ENCODE measurements around the gene RYR3. TPM values are rescaled to one million over a fixed set of nuclear protein-coding genes. Genes with fewer than 3 reads are reported as not detected.

Gene RYR3
- total RNA-seq, 1 donor from 2014 or later: not detected

GRCh38 chr15:33476076-33476475 is 165.3 kb downstream of the RYR3 start:
- DNase-seq: no peak
- TF ChIP-seq CTCF (IDR thresholded peaks at IDR 0.05): no peak
- POLR2A ChIA-PET: no interaction called here
- H3K27ac Mint-ChIP-seq: no peak overlapping the region
- peaks cover 2% of the 10 kb centered on the region for H3K27me3 Mint-ChIP-seq
- intact Hi-C loops (cut with micrococcal nuclease): no loop called here
- H3K9me3 Mint-ChIP-seq: peaks cover 6% of the 10 kb centered on the region
- H3K36me3 Mint-ChIP-seq (ENCODE audit: low read depth): no peaks in the 10 kb centered on the region
- no peak for ATAC-seq (ENCODE audit: low read depth)
- CTCF ChIA-PET: no interaction called here
- no peak overlapping the region for H3K4me3 Mint-ChIP-seq
- H3K4me1 Mint-ChIP-seq: no peaks in the 10 kb centered on the region

DNA sequence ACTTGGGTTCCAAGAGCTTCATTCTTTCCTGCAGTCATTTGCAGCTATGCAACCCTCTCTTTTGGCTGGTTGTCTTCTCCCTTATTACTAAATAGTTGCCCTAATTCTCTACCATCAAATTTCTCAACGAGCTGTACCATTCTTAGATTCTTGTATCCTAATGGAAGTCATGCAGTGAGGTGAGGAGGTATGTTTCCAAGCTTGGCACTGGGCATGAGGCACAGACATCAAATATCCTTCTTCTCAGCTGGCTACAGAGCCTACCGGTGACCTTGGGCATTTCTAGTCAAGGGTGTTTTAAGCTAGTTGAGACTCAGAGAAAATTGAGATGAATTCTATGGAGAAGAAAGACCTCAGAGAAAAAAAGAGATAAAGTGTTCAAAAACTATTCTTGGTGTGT is 166.1 kb downstream of the RYR3 start:
- H3K9me3 Mint-ChIP-seq: peaks cover 6% of the 10 kb centered on the region
- H3K27me3 Mint-ChIP-seq: peaks cover 2% of the 10 kb centered on the region
- TF ChIP-seq CTCF (IDR thresholded peaks at IDR 0.05): no peak
- H3K4me3 Mint-ChIP-seq: no peak overlapping the region
- DNase-seq (no peak), ATAC-seq (ENCODE audit: low read depth) (no peak)
- no peak overlapping the region for H3K27ac Mint-ChIP-seq
- CTCF ChIA-PET: no interaction called here
- no peaks in the 10 kb centered on the region for H3K36me3 Mint-ChIP-seq (ENCODE audit: low read depth)
- POLR2A ChIA-PET: no interaction called here
- no peaks in the 10 kb centered on the region for H3K4me1 Mint-ChIP-seq
- intact Hi-C loops (cut with micrococcal nuclease): no loop called here

- no peak overlapping the region for H3K27ac Mint-ChIP-seq
- ChIA-PET POLR2A (no interaction called here), CTCF (no interaction called here)
- no peaks in the 10 kb centered on the region for H3K4me1 Mint-ChIP-seq
- DNase-seq (no peak), ATAC-seq (ENCODE audit: low read depth) (no peak)
- no peak overlapping the region for H3K4me3 Mint-ChIP-seq
- peaks cover 6% of the 10 kb centered on the region for H3K9me3 Mint-ChIP-seq
- TF ChIP-seq CTCF (IDR thresholded peaks at IDR 0.05): no peak
- H3K27me3 Mint-ChIP-seq: no peaks in the 10 kb centered on the region
- intact Hi-C loops (cut with micrococcal nuclease): no loop called here
- H3K36me3 Mint-ChIP-seq (ENCODE audit: low read depth): no peaks in the 10 kb centered on the region
Measured at GRCh38 chr15:33489335-33489734, 178.6 kb downstream of the RYR3 start.

DNA sequence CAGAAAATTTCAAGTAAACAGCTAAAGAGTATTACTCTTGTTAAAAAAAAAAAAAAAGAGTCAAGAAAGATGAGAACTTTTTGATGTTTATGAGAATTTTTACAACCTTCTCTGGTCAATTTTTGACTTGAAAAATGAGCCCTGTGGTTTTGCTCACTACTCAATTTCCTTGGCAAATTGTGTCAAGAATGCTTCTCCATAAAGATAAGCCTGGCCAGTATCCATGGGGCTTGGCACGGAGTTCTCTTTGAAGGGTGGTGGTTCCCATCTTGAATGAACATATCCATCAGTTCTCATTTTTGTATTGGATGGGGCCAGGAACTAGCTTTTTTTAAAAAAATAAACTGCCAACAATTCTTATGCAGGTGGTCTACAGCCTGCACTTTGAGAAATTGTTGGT is 179.9 kb downstream of the RYR3 start:
- CTCF ChIA-PET: no interaction called here
- TF ChIP-seq CTCF (IDR thresholded peaks at IDR 0.05): no peak
- no peaks in the 10 kb centered on the region for H3K4me1 Mint-ChIP-seq
- intact Hi-C loops (cut with micrococcal nuclease): no loop called here
- DNase-seq: no peak
- peaks cover 6% of the 10 kb centered on the region for H3K9me3 Mint-ChIP-seq
- ATAC-seq (ENCODE audit: low read depth): no peak
- H3K36me3 Mint-ChIP-seq (ENCODE audit: low read depth): no peaks in the 10 kb centered on the region
- H3K27me3 Mint-ChIP-seq: no peaks in the 10 kb centered on the region
- POLR2A ChIA-PET: no interaction called here
- no peak overlapping the region for H3K4me3 Mint-ChIP-seq
- no peak overlapping the region for H3K27ac Mint-ChIP-seq

- Mint-ChIP-seq H3K36me3 (ENCODE audit: low read depth) (no peaks in the 10 kb centered on the region), H3K9me3 (peaks cover 6% of the 10 kb centered on the region), H3K27me3 (peaks cover 3% of the 10 kb centered on the region), H3K4me3 (no peak overlapping the region), H3K27ac (no peak overlapping the region), H3K4me1 (no peaks in the 10 kb centered on the region)
- DNase-seq (no peak), ATAC-seq (ENCODE audit: low read depth) (no peak)
- POLR2A ChIA-PET: no interaction called here
- no peak for TF ChIP-seq CTCF (IDR thresholded peaks at IDR 0.05)
- CTCF ChIA-PET: no interaction called here
- intact Hi-C loops (cut with micrococcal nuclease): no loop called here
Measured at GRCh38 chr15:33492434-33493052, 181.8 kb downstream of the RYR3 start.

All from activated B cell treated with CpG ODN at 0.5 μM for 24 hours (primary cell).